GM10266 (cell line): Measurements from ENCODE around the gene CDC25B.

Experiments used
- DNase-seq: peaks from one replicate; pipeline ENCODE4 v3.0.0; 2012; ENCODE audit errors: extremely low spot score
- TF ChIP-seq, protein P1 (sequence below): IDR thresholded peaks from 2 replicates; pipeline ENCODE4 v1.5.1; 2012; ENCODE audit warnings: mild to moderate bottlenecking, low read depth; ENCODE audit not compliant: control insufficient read depth, insufficient read depth; ENCODE audit errors: missing control alignments

Gene CDC25B

DNA sequence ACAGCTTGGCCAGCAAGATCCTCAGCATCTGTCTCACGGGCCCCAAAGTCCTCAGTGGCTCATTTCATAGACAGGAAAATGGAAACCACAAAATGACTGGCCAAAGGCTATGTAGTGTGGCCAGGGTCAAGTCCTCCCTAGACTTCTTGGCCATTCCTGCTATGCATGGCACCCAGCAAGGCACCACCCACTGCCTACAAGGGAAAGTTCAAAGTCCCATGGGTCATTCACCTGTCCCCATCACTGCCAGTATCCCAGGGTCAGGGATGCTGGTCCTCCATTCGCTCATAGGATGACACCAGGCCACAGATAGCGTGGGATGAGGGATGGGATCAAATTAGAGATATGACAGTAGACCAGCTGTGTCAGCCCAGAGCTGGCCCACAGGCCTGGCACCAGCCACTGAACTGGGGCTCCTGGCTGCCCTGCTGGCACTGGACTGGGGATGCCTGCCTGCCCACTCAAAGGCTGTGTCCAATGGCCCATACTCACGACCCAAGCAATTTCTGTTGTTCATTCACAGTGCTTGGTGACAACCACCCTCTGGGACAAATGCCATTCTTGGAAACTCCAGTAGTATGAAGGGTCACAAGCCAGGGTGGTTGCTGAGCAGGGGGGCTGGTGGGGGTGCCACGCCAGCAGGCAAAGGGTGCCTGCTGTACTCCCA is 40.2 kb upstream of the CDC25B start:
- TF ChIP-seq, protein P1, sequence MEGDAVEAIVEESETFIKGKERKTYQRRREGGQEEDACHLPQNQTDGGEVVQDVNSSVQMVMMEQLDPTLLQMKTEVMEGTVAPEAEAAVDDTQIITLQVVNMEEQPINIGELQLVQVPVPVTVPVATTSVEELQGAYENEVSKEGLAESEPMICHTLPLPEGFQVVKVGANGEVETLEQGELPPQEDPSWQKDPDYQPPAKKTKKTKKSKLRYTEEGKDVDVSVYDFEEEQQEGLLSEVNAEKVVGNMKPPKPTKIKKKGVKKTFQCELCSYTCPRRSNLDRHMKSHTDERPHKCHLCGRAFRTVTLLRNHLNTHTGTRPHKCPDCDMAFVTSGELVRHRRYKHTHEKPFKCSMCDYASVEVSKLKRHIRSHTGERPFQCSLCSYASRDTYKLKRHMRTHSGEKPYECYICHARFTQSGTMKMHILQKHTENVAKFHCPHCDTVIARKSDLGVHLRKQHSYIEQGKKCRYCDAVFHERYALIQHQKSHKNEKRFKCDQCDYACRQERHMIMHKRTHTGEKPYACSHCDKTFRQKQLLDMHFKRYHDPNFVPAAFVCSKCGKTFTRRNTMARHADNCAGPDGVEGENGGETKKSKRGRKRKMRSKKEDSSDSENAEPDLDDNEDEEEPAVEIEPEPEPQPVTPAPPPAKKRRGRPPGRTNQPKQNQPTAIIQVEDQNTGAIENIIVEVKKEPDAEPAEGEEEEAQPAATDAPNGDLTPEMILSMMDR: no peak
- no peak for DNase-seq

DNA sequence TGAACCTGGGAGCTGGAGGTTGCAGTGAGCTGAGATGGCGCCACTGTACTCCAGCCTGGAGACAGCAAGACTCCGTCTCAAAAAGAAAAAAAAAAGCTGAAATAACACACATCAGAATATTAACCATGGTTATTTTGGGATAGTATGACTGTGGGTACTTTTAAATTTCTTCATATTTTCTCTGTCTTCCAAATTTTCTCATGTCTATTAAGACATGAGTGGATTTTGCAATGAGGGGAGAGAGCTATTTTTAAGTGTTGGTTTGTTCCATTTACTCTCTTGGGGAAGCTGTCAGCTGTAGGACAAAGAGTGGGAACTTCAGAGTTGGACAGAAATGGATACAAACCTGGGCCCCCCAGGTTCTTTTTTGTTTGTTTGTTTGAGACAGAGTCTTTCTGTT is 38.8 kb upstream of the CDC25B start:
- TF ChIP-seq, protein P1: no peak
- DNase-seq: no peak

DNA sequence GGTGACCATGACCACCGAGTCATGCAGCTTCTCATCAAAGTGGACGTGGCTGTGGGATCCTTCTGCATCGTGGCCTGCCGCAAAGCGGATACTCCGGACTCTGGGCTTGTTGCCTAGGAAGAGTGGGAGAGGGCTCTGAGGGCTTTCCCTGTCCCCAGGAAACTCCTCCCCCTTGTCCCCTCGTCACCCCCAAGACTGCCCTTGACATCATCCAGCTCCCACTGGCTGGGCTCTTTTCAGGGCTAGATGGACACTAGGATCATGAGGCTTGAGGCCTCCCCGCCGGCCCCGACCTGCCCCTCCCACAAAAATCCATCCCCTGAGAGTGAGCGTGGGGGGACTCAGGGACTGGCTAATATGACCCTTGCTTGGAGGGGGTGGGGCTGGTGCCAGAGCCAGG is 37.5 kb upstream of the CDC25B start:
- no peak for DNase-seq
- TF ChIP-seq, protein P1: no peak

DNA sequence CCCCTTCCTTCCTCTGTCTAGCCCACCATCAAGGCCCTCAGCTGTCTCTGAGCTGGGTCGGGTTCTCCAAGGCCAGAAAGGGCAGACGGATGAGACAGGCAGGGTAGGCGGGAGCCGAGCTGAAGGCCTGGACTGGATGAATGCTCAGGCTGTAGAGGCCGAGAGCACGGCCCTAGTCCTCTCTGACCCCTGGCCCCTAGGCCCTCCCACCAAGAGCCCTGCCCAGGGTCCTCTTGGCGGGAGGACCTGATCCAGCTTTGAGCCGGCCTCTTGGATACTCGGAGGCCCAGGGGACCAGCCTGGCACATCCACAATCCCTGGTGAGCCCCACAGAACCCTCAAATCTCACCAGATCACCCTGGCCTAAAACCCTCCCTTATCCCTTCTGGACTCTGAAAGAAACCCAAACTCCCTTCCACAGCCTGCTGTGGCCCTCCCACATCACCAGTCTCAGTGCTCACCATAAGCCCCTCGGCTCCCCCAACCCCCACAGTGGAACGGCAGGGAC is 36.7 kb upstream of the CDC25B start:
- TF ChIP-seq, protein P1: no peak
- DNase-seq: no peak

DNA sequence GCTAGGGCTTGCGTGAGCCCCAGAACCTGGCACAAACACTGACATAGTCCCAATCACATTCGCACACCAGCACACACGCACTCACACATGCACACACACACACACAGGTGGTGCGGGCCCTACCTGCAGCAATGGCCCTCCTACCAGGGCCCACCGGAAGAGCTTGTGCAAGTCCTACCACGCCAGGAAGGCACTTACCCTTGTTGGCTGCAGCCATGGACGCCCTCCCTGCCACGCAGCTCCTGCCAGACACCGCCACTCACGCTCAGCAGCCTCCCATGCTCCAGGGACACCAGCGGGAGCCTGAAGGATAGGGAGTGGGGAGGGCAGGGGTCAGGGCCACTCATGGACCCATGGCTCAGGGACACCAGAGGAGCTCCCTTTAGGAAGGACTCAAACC is 36.2 kb upstream of the CDC25B start:
- DNase-seq: no peak
- TF ChIP-seq, protein P1: no peak

DNA sequence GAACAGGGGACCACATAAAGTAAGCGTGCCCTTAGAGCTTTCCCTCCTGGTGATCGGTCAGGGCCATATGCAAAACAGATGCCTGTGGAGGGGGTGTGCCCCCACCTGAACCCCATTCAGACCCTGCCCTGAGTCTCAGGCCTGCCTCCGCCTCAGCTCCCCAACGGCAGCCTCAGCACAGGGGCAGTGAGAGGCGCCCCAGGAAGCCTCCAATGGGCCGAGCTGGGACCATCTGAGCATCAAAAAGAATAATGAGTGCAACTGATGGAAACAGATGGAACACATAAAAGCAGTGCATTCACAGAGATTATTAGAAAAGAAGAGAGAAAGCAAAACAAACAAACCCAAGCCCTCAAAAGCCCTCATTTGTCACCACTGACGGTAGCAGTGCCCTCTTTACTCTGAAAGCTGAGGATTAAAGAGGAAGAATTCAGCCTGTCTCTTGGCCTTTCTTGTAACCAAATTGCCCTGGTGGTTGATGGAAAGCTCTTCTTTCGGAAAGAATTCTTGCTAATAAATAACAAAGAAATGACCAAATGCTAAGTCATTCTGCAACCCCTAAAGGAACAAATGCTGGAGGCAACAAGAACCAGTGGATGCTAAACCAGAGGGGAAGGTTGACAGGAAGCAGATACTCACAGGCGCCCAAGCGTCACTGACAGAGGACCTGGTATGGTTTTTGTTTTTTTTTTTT is 35.3 kb upstream of the CDC25B start:
- no peak for DNase-seq
- TF ChIP-seq, protein P1: no peak
